Upper lobe of right lung (tissue), 1 donor: ENCODE measurements around the gene XPA. TPM values are rescaled to one million over a fixed set of nuclear protein-coding genes. Genes with fewer than 3 reads are reported as not detected.
A peak's percentile ranks its signal among the peaks of the same experiment; 100 is the strongest.

Source experiments
- ATAC-seq: fragments of 200-7000 bp; cut with Tn5 transposase; one replicate; pipeline ENCODE4 v1.9.1; 2020; ENCODE audit warnings: mild to moderate bottlenecking, moderate library complexity
- DNase-seq: peaks from one replicate; pipeline ENCODE4 v3.0.0-alpha.2; 2020
- H3K27ac ChIP-seq: fragments of 200-600 bp; one replicate; pipeline ENCODE4 v1.8.0; 2022
- H3K27me3 ChIP-seq: fragments of 200-600 bp; one replicate; pipeline ENCODE4 v1.8.0; 2022; ENCODE audit warnings: mild to moderate bottlenecking
- H3K36me3 ChIP-seq: fragments of 200-600 bp; one replicate; pipeline ENCODE4 v1.8.0; 2022
- H3K4me1 ChIP-seq: fragments of 200-600 bp; one replicate; pipeline ENCODE4 v1.8.0; 2022
- H3K4me3 ChIP-seq: fragments of 200-600 bp; one replicate; pipeline ENCODE4 v1.8.0; 2022; ENCODE audit warnings: mild to moderate bottlenecking
- H3K9me3 ChIP-seq: fragments of 200-600 bp; one replicate; pipeline ENCODE4 v1.8.0; 2022
- CTCF ChIP-seq: fragments of 200-600 bp; IDR thresholded peaks from one replicate; pipeline ENCODE4 v1.8.0; 2022; ENCODE audit warnings: antibody characterized with exemption
- intact Hi-C: fragments of 100-400 bp; cut with DNase I; formaldehyde crosslinking; loops from one replicate; pipeline ENCODE4 v1.11.0; 2022
- total RNA-seq: library from RNA; stranded (reverse); fragmentation: NEBNext Ultra II Directional; extraction: Animal tissue kit (Norgen Biotek cat#: 25700); gene quantifications from one replicate; pipeline ENCODE4 v1.2.1, GENCODE V29; 2021
- donor health status: DM: no; HTN: yes; CAD: no; lungs with severe emphysema.

XPA gene
- total RNA-seq, 1 donor from 2014 or later, result 11.2 TPM

GRCh38 chr9:97740848-97741821 is 44.0 kb upstream of the XPA start:
- Histone ChIP-seq H3K36me3 (no peaks in the 10 kb centered on the region), H3K27ac (no peak overlapping the region), H3K9me3 (no peaks in the 10 kb centered on the region), H3K27me3 (peaks cover 42% of the 10 kb centered on the region), H3K4me1 (no peaks in the 10 kb centered on the region), H3K4me3 (peak overlapping the region; percentile 35)
- ATAC-seq, result peak; percentile 82
- no peak for TF ChIP-seq CTCF
- DNase-seq, result peak; percentile 74
- intact Hi-C loops, result no loop called here

GRCh38 chr9:97737429-97737828 is 40.3 kb upstream of the XPA start:
- H3K36me3 ChIP-seq, result no peaks in the 10 kb centered on the region
- H3K27me3 ChIP-seq, result peaks cover 32% of the 10 kb centered on the region
- ATAC-seq (no peak), DNase-seq (no peak)
- intact Hi-C loops, result no loop called here
- TF ChIP-seq CTCF, result no peak
- H3K4me1 ChIP-seq, result no peaks in the 10 kb centered on the region
- H3K27ac ChIP-seq, result no peak overlapping the region
- no peaks in the 10 kb centered on the region for H3K9me3 ChIP-seq
- H3K4me3 ChIP-seq, result no peak overlapping the region

GRCh38 chr9:97735070-97735600 is 38.0 kb upstream of the XPA start:
- Histone ChIP-seq H3K27ac (no peak overlapping the region), H3K4me3 (no peak overlapping the region), H3K4me1 (no peaks in the 10 kb centered on the region), H3K36me3 (no peaks in the 10 kb centered on the region), H3K27me3 (peaks cover 20% of the 10 kb centered on the region), H3K9me3 (no peaks in the 10 kb centered on the region)
- ATAC-seq (no peak), DNase-seq (no peak)
- intact Hi-C loops, result no loop called here
- no peak for TF ChIP-seq CTCF

GRCh38 chr9:97726716-97727115 is 29.6 kb upstream of the XPA start:
- no peak for TF ChIP-seq CTCF
- DNase-seq (no peak), ATAC-seq (no peak)

GRCh38 chr9:97723819-97724218 is 26.7 kb upstream of the XPA start:
- Histone ChIP-seq H3K4me1 (no peaks in the 10 kb centered on the region), H3K27me3 (no peaks in the 10 kb centered on the region), H3K36me3 (no peaks in the 10 kb centered on the region), H3K9me3 (no peaks in the 10 kb centered on the region), H3K27ac (no peak overlapping the region), H3K4me3 (no peak overlapping the region)
- ATAC-seq, result no peak
- no peak for DNase-seq
- intact Hi-C loops, result no loop called here
- TF ChIP-seq CTCF, result no peak

More at GRCh38 chr9:97726716-97727115, 29.6 kb upstream of the XPA start:
- Histone ChIP-seq H3K9me3 (no peaks in the 10 kb centered on the region), H3K4me3 (no peak overlapping the region), H3K27me3 (no peaks in the 10 kb centered on the region), H3K27ac (no peak overlapping the region), H3K4me1 (no peaks in the 10 kb centered on the region), H3K36me3 (no peaks in the 10 kb centered on the region)
- intact Hi-C loops, result no loop called here
